Measurements from ENCODE around the gene BCL11B. TPM values are rescaled to one million over a fixed set of nuclear protein-coding genes. Genes with fewer than 3 reads are reported as not detected.
A peak's percentile ranks its signal among the peaks of the same experiment; 100 is the strongest.

The BCL11B gene
- total RNA-seq, 4 donors from 2014 or later, result 39.1 to 74.3 (median 51.7) TPM

DNA sequence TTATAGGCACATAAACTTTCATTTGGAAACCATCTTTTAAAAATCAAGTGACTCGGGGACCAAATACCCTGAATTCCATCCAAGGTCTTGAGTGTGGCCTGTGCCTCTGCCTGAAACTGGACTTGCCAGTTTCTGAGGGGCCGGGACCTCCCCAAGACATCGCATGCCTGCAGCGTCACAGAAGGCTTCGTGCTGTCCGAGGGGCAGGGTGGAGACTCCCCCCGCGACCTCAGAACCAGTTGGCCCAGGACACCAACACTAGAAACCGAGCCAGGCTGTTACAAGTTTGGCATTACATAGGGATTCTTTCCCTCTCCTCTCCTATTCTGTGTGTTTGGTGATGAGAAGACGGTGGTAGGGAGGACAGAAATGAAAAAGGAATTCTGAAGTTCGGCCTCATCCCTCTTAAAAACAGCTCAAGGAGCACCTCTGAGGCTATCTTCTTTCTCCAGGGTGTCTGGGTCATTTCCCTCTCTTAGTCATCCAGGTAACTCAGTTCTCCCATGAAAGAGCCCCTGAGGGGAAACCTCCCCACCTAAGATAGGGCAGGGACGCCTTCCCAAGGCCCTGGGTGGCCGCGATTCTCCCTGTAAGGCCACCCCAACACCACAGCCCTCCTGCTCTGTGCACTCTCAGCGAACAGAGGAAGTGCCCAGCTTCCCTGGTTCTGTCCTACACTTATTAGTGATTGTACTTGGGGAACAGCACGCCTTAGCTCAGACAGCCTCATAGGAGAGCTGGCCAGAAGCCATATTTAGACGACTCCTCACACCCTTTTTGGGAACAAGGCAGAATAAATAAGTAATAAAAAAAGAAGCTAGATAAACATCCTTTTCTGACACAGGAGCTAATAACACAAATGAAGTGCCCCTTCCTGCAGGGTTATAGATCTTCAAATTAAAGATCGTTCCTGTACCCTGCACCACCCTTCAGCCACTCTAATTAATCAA is 93.8 kb downstream of the BCL11B start:
- H3K4me3 ChIP-seq (ENCODE audit: low read depth, poor library complexity, severe bottlenecking), result no peak overlapping the region
- TF ChIP-seq, protein P1, sequence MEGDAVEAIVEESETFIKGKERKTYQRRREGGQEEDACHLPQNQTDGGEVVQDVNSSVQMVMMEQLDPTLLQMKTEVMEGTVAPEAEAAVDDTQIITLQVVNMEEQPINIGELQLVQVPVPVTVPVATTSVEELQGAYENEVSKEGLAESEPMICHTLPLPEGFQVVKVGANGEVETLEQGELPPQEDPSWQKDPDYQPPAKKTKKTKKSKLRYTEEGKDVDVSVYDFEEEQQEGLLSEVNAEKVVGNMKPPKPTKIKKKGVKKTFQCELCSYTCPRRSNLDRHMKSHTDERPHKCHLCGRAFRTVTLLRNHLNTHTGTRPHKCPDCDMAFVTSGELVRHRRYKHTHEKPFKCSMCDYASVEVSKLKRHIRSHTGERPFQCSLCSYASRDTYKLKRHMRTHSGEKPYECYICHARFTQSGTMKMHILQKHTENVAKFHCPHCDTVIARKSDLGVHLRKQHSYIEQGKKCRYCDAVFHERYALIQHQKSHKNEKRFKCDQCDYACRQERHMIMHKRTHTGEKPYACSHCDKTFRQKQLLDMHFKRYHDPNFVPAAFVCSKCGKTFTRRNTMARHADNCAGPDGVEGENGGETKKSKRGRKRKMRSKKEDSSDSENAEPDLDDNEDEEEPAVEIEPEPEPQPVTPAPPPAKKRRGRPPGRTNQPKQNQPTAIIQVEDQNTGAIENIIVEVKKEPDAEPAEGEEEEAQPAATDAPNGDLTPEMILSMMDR (IDR thresholded peaks at IDR 0.05), result no peak
- no peak for TF ChIP-seq POLR2A (IDR thresholded peaks at IDR 0.05)
- DNase-seq (ENCODE audit: low spot score in 2 of 2), result peak in 1 of 2 donors; percentile 90
- intact Hi-C loops (cut with DNase I; ENCODE audit: low total_unique reads), result no loop called here
- 29 to 31% methylated on average over 17 to 18 of the region's 18 CpGs for WGBS, 2 donors

GRCh38 chr14:99177046-99177655 is 94.8 kb downstream of the BCL11B start:
- peak in 1 of 2 donors; percentile 59 for DNase-seq (ENCODE audit: low spot score in 2 of 2)
- TF ChIP-seq POLR2A (IDR thresholded peaks at IDR 0.05), result no peak
- TF ChIP-seq, protein P1 (IDR thresholded peaks at IDR 0.05), result no peak
- no peak overlapping the region for H3K4me3 ChIP-seq (ENCODE audit: low read depth, poor library complexity, severe bottlenecking)
- 62 to 76% methylated on average over 14 to 16 of the region's 16 CpGs for WGBS, 2 donors
- intact Hi-C loops (cut with DNase I; ENCODE audit: low total_unique reads), result no loop called here

DNA sequence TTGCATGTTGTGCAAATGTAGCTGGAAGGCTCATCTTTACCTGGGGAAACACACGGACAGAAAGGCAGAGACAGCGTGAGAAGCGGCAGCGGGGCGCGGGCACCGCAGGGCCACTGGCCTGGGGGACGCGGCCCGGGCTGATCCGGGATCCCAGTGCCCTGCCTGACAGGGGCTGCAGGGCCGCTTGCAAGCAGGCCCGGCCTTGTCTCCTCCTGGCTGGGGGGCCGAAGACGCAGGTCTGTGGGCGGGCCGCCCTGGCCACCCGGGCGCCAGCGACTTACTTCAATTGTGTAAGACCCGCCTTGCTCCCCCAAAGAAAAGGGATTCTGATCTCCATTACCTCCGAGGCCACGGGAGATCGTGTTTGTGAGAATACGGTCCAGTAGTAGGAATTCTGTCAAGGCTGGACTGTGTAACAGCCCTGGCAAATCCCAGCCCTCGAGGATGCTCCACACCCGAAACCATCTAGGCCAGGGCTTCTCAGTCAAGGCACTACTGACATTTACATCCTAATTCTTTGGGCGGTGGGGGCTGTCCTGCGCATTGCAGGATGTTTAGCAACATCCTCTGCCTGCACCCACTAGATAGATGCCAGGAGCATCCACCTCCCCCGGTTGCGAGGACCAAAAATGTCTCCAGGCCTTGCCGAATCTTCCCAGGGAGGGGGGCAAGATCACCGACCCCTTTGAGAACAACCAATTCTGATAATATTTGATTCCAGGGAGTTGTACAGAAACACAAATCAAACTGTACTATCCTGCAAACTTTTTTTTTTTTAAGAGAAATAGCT is 95.6 kb downstream of the BCL11B start:
- intact Hi-C loops (cut with DNase I; ENCODE audit: low total_unique reads), result no loop called here
- H3K4me3 ChIP-seq (ENCODE audit: low read depth, poor library complexity, severe bottlenecking), result no peak overlapping the region
- 91 to 92% methylated on average over 20 to 33 of the region's 33 CpGs for WGBS, 2 donors
- DNase-seq (ENCODE audit: low spot score in 2 of 2), result peak in 1 of 2 donors; percentile 79
- TF ChIP-seq, protein P1 (IDR thresholded peaks at IDR 0.05), result no peak
- TF ChIP-seq POLR2A (IDR thresholded peaks at IDR 0.05), result no peak

DNA sequence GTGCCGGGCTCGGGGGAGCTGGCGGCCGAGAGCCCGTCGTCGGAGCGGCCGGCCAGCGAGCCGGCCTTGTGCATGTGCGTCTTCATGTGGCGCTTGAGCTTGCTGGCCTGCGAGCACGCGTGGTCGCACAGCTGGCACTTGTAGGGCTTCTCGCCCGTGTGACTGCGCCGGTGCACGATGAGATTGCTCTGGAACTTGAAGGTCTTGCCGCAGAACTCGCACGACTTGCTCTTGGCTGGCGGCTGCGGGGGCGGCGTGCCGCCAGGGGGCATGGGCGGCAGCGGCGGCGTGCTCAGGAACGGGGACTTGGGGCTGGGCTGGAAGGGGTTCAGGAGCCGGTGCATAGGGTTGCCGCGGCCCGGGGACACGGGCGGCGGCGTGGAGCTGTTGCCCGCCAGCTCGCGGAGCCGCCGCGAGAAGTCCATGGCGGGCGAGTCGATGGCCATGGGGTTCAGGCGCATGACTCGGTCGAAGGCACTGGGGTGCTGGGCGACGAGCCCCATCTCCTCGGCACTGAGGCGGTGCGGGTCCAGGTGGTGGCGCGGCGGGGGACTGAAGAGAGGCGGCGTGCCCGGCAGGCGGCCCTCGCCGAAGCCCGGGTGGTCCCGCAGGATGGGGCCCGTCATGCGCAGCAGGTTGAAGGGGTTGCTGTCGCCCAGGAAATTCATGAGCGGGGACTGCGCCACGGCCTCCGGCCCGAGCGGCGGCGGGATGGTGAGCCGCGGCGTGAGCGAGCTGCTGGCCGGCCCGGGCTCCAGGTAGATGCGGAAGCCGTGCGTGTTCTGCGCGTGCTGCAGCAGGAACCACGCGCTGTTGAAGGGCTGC is 96.5 kb downstream of the BCL11B start:
- intact Hi-C loops (cut with DNase I; ENCODE audit: low total_unique reads), result no loop called here

More for the DNA sequence above, 96.5 kb downstream of the BCL11B start:
- no peak overlapping the region for H3K4me3 ChIP-seq (ENCODE audit: low read depth, poor library complexity, severe bottlenecking)
- TF ChIP-seq POLR2A (IDR thresholded peaks at IDR 0.05), result no peak
- TF ChIP-seq, protein P1 (IDR thresholded peaks at IDR 0.05), result no peak
- peak in 1 of 2 donors; percentile 78 for DNase-seq (ENCODE audit: low spot score in 2 of 2)
- 96 to 98% methylated on average over 82 to 94 of the region's 95 CpGs for WGBS, 2 donors
